ENCODE data around the gene CLCN5.

CLCN5 gene

DNA sequence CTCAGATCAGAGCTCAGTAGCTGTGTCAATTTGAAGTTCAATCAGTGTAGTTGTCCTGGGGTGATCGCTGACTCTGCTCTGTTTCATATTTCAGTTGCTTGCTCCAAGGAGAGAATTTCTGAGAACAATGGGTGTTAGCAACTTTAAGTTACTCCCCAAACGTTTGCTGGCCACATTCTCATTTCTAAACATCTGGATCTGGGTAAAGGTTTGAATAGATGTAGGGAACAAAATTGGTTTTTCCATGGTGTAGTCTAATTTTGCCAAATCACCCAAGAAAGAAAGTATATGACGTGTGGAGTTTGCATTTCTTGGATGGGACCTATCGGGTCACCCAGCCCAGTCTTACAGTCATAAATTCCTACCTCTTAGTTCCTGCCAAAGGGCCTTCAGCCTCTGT, 174.7 kb downstream of the CLCN5 start:
- no peak for DNase-seq

DNA sequence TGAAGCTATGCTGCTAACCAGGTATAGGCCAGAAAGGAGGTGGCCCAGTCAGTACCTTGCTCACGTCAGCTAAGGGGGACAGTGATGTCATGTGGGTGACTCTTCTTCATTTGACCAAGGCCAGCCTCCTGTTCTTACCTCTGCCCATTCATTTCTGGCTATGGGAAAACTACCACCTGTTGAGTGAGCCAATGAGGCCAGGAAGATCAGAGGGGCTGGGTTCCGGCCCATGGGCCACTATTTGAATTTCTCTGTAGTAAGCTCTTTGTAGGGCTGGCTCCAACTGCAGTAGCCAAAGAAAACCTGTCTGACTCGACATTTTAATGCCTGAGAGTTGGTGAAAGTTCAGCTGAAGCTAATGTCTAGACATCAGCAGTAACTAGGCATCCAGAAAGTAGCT, 175.8 kb downstream of the CLCN5 start:
- DNase-seq: no peak

DNA sequence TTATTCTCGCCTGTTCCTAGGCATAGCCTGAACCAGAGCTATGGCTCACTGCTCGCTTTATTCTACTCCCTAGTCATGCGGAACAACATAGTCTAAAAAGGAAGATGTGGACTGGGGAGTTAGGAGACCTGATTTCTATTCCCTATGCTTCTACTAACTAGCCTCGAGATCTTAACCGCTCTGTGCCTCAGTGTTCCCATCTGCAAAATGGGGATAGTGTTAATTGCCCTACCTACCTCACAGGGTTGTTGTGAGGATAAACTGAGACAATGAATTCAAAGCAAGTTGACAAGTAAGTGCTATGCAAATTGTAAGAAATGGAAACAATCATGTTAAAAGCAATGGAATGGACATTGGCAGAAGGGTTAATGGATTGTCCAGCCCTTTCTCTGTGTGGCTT, 176.4 kb downstream of the CLCN5 start:
- no peak for DNase-seq

- DNase-seq: peak; percentile 1
These were observed 176.9 kb downstream of the CLCN5 start for GRCh38 chrX:50099331-50099730.

DNA sequence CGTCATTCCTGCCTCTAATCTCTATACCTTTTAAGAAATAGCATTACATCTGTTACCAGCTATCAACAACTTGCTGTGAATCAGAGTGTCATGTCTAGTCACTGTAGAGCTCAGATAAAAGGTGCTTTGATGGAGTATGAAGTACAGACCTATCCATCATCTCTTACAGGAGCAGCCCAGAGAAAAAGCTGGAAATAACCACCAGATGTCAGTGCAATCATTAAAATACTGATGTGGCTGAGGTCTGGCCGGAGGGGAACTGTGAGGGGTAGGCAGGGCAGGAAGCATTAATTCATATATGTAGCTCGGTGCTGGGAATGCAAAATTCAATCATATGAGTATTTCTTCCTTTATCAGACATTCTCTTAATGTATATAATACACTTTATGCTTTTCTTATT, 177.8 kb downstream of the CLCN5 start:
- peak; percentile 1 for DNase-seq

- DNase-seq: no peak
These were observed 180.8 kb downstream of the CLCN5 start for GRCh38 chrX:50103176-50103575.

GRCh38 chrX:50103866-50104566, 181.6 kb downstream of the CLCN5 start:
- DNase-seq: no peak

- DNase-seq: no peak
These were observed 183.8 kb downstream of the CLCN5 start for GRCh38 chrX:50106051-50106675.

GRCh38 chrX:50107470-50107869, 185.1 kb downstream of the CLCN5 start:
- DNase-seq: no peak

DNA sequence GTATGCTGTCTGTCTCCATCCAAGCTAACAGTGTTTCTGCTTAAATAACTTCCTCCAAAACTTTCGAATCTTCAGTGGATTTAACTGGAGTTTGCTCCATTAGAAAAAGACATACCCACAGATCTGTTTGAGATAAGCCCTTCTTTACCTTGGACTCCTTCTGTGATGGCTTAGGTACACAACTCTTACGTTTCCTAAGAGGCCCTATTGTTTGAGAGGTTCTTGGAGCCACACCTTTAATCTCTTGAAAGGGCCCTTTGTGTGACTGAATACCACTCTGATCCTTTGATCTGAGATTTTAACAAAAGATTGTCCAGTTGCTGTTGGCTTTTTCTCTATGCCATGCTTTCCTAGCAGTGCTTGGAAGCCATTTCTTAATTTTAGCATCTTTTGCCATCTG, 185.9 kb downstream of the CLCN5 start:
- no peak for DNase-seq

DNA sequence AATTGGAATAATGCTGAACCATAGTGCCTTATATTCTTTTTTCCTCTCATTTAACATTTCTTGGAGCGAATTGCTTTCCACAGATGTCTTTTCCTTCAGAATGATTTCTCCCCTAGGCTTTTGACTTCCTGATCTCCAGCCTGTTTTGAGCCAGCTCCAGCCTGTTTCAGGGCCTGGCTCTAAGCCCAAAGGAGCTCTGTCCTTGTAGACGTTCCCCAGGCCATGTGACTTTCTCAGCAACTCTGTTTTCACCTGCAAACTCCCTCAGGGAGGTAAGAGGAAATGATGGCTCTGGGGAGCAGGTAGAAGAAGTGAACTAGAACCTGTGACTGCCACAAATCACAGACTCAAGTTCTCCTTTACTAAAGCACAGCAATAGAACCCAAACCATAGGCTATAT, 189.3 kb downstream of the CLCN5 start:
- no peak for DNase-seq

GRCh38 chrX:50114113-50114512, 191.7 kb downstream of the CLCN5 start:
- DNase-seq: no peak

DNA sequence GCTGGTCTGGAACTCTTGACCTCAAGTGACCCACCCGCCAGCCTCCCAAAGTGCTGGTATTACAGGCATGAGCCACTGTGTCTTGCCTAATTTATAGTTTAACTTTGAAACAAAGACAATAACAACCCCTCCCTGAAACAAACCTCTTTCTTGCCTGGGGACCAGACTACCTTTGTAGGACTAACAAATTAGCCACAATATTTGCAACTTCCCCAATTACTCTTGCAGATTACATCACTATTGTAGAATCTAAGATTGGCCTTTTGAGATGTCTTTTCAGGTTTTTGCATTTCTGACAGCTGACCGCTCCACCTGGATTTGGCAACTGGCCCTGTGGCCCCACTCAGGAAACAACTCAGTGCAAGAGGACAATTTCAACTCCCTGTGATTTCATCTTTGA, 193.6 kb downstream of the CLCN5 start:
- DNase-seq: no peak

- DNase-seq: no peak
These were observed 195.1 kb downstream of the CLCN5 start for GRCh38 chrX:50117476-50117875.

DNA sequence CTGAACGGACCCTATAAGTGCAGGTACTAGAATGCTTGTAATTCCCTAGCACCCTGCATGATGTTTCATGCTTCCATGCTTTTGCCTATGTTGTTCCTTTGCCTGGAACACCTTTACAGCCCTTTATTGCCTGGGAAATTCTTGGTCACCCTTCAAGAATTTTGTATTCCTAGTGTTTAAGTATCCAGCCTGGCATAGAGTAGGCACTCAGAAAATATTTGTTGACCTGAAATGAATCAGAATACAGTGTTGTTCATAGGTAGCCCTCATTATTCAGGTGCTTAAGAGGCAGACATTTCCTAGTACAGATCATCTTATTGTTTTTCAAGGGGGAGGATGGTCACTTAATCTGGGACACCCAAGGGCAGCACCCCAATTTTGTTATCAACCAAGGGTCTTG, 203.1 kb downstream of the CLCN5 start:
- no peak for DNase-seq

DNA sequence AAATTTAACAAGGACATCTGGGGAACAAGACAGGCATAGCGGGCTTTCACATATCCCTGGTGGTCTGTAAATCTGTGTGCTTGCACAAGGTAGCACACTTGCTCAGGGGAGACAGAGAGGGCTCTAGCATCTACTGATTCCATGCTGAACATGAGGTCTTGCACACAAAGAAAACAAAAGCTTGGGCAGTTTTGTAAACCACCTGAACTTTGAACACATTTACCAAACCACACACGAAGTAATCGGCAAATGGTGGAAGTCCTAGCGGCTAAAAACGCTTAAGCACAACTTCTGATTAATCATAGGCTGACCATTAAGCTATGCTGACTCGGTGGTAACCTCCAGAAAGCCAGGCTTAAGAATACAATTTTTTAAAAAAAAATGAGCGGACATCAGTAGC, 225.6 kb downstream of the CLCN5 start:
- DNase-seq: no peak

All from NCI-H1694 treated with DMSO at 0.1 percent for 48 hours (cell line).